Measurements from ENCODE around the gene ESPN.

- TF ChIP-seq CTCF (IDR thresholded peaks at IDR 0.05) (no peak), POLR2AphosphoS5 (IDR thresholded peaks at IDR 0.05) (no peak), POLR2A (IDR thresholded peaks at IDR 0.05; ENCODE audit: low read depth) (no peak), EP300 (IDR thresholded peaks at IDR 0.05) (no peak)
Measured at GRCh38 chr1:6384962-6385361, 39.6 kb upstream of the ESPN start.
